Heart right ventricle (tissue), 16 donors: ENCODE measurements around the gene RAD51B. TPM values are rescaled to one million over a fixed set of nuclear protein-coding genes. Genes with fewer than 3 reads are reported as not detected.

Source experiments
- ATAC-seq, 8 donors: fragments of 200-7000 bp; cut with Tn5 transposase; one replicate each; pipeline ENCODE4 v1.9.1; 2020; ENCODE audit warnings: mild to moderate bottlenecking in 8 of 8, moderate library complexity in 8 of 8, moderate number of reproducible peaks in 1 of 8
- DNase-seq, 2 donors: peaks; one replicate each; pipeline ENCODE4 v3.0.0-alpha.2; 2020
- H3K27ac ChIP-seq, 10 donors: fragments of 200-600 bp; sonication (generic) in 2 of 10; one replicate each; pipeline versions ENCODE4 v1.5.0 to v1.8.0; 2020 to 2022; ENCODE audit warnings: mild to moderate bottlenecking in 3 of 10
- H3K27me3 ChIP-seq, 7 donors: fragments of 200-600 bp; one replicate each; pipeline ENCODE4 v1.8.0; 2021 to 2022; ENCODE audit warnings: mild to moderate bottlenecking in 2 of 7
- H3K36me3 ChIP-seq, 9 donors: fragments of 200-600 bp; sonication (generic) in 1 of 9; one replicate each; pipeline versions ENCODE4 v1.5.0 to v1.8.0; 2020 to 2022; ENCODE audit warnings: mild to moderate bottlenecking in 2 of 9
- H3K4me1 ChIP-seq, 9 donors: fragments of 200-600 bp; sonication (generic) in 1 of 9; one replicate each; pipeline versions ENCODE4 v1.5.0 to v1.8.0; 2020 to 2022; ENCODE audit warnings: mild to moderate bottlenecking in 4 of 9
- H3K4me3 ChIP-seq, 10 donors: fragments of 200-600 bp; sonication (generic) in 2 of 10; one replicate each; pipeline versions ENCODE4 v1.5.0 to v1.8.0; 2020 to 2022; ENCODE audit warnings: mild to moderate bottlenecking in 7 of 10, moderate library complexity in 2 of 10
- H3K9me3 ChIP-seq, 11 donors: fragments of 200-600 bp in 10 of 11; sonication (generic) in 2 of 11; one replicate each; pipeline versions ENCODE4 v1.5.0 to v1.8.0; 2013 to 2022; ENCODE audit warnings: mild to moderate bottlenecking in 2 of 11, control low read depth in 1 of 11, moderate library complexity in 1 of 11
- CTCF ChIP-seq, 9 donors: fragments of 200-600 bp; sonication (generic) in 2 of 9; IDR thresholded peaks; one replicate each; pipeline versions ENCODE4 v1.5.0 to v1.8.0; 2021 to 2022; ENCODE audit warnings: antibody characterized with exemption in 9 of 9, mild to moderate bottlenecking in 5 of 9, moderate library complexity in 1 of 9
- WGBS, 2 donors: extraction: QIAGEN DNeasy Blood & Tissue Kit; methylation state at CpG; one replicate each; pipeline ENCODE4 v1.1.7; 2013; ENCODE audit warnings: inconsistent platforms in 1 of 2; 5-methylcytosine and 5-hydroxymethylcytosine counted together
- intact Hi-C, 10 donors: fragments of 100-400 bp; cut with DNase I; formaldehyde crosslinking; loops; one replicate each; pipeline versions ENCODE4 v1.11.1 to v1.14.2; 2022
- polyA plus RNA-seq, 2 donors: library from polyadenylated mRNA; stranded (reverse); fragments of 200-250 nt; gene quantifications; one replicate each; pipeline ENCODE4 v1.2.3, GENCODE V29; 2013
- total RNA-seq, 10 donors: library from RNA; stranded (reverse); fragmentation: NEBNext Ultra II Directional in 3 of 10; extraction: Animal tissue kit (Norgen Biotek cat#: 25700) in 3 of 10; gene quantifications; one replicate each; pipeline versions ENCODE4 v1.2.1 to v1.2.4, GENCODE V29; 2021 to 2023
- donor health status: Arrhythmogenic right ventricular cardiomyopathy.
- donor health status: ischemic (EF 13 %, LVEDD 7.1; RV severe dilation, severe dysfunction).
- donor health status: healthy with polysubstance abuse.
- donor health status: DM: no; HTN: yes; CAD: no.
- donor health status: DM: no; HTN: no; CAD: no.
- donor health status: ischemic (EF 25% LVEDD 6.9; RV normal size, moderate dysfunction).
- donor health status: ischemic (EF 25% LVEDD 5.7; RV mildly dilated, moderate dysfunction).
- donor health status: healthy.
- donor health status: DM: yes; HTN: yes; CAD: no.
- donor health status: Ischemic cardiomyopathy.
- donor health status: ischemic (EF 35%, LVEDD 5.7; RV mildly dilated, moderate dysfunction).
- donor health status: nonischemic (EF 11% LVEDD 7.7; RV severe dilation, severe dysfunction).
- donor health status: DM: yes; HTN: yes; CAD: no.
- donor health status: PGD.
- donor health status: ischemic (EF 29% LVEDD 5.4; RV normal size, mild dysfunction).
- donor health status: nonischemic (EF 23%, LVEDD 6.1; RV moderate dilation, normal function).

RAD51B gene
- total and polyA plus RNA-seq, 12 donors = 0.88 to 8.6 (median 3.5) TPM

GRCh38 chr14:68230202-68230949 is 410.8 kb downstream of the RAD51B start:
- ATAC-seq = no peak
- intact Hi-C loops = loop anchor here in 1 of 10 donors (5.0 kb wide), 2 partner anchors 83 to 288 kb away; no protein-coding TSS in a partner anchor
- TF ChIP-seq CTCF (IDR thresholded peaks at IDR 0.05) = no peak
- Histone ChIP-seq H3K36me3 (no peaks in the 10 kb centered on the region), H3K27me3 (no peaks in the 10 kb centered on the region), H3K9me3 (no peaks in the 10 kb centered on the region), H3K27ac (peak overlapping the region in 1 of 10 donors; percentile 81), H3K4me3 (no peak overlapping the region), H3K4me1 (peaks cover 5 to 36% (median 23%) of the 10 kb centered on the region in 9 donors)
- 83 to 87% methylated on average over 3 of the region's 3 CpGs for WGBS, 2 donors
- no peak for DNase-seq

GRCh38 chr14:68230950-68231717 is 411.6 kb downstream of the RAD51B start:
- no peak for DNase-seq
- WGBS, 2 donors = 77 to 80% methylated on average over 2 of the region's 2 CpGs
- TF ChIP-seq CTCF (IDR thresholded peaks at IDR 0.05) = no peak
- Histone ChIP-seq H3K4me3 (no peak overlapping the region), H3K27ac (peak overlapping the region in 7 of 10 donors; percentile 17 to 81 (median 71)), H3K36me3 (no peaks in the 10 kb centered on the region), H3K4me1 (peaks cover 5 to 36% (median 23%) of the 10 kb centered on the region in 9 donors), H3K9me3 (no peaks in the 10 kb centered on the region), H3K27me3 (no peaks in the 10 kb centered on the region)
- ATAC-seq = no peak
- intact Hi-C loops = loop anchor here in 1 of 10 donors (5.0 kb wide), 2 partner anchors 84 to 289 kb away; no protein-coding TSS in a partner anchor

- Histone ChIP-seq H3K4me1 (peaks cover 5 to 37% (median 23%) of the 10 kb centered on the region in 9 donors), H3K27ac (peak overlapping the region in 9 of 10 donors; percentile 42 to 81 (median 71)), H3K4me3 (no peak overlapping the region), H3K27me3 (no peaks in the 10 kb centered on the region), H3K9me3 (no peaks in the 10 kb centered on the region), H3K36me3 (no peaks in the 10 kb centered on the region)
- ATAC-seq (peak in 1 of 8 donors; percentile 17), DNase-seq (no peak)
- 48 to 76% methylated on average over 1 of the region's 1 CpG for WGBS, 2 donors
- intact Hi-C loops = loop anchor here in 1 of 10 donors (5.0 kb wide), 2 partner anchors 85 to 290 kb away; no protein-coding TSS in a partner anchor
- TF ChIP-seq CTCF (IDR thresholded peaks at IDR 0.05) = no peak
Measured at GRCh38 chr14:68231898-68232297, 412.3 kb downstream of the RAD51B start.
